SIG-M5 (cell line): ENCODE data around the gene POLG2.
A peak's percentile ranks its signal among the peaks of the same experiment; 100 is the strongest.
"Not testable (repeated sequence)": the region's sequence is repeated elsewhere in the genome, so short reads cannot be mapped to it uniquely, and the experiment has no call there.

Experiments
- DNase-seq: peaks from one replicate; lab custom pipeline; 2025; lab: John Stamatoyannopoulos, UW

POLG2 gene

GRCh38 chr17:64505340-64506200 is 8.7 kb upstream of the POLG2 start:
- DNase-seq = peak; percentile 36

- no peak for DNase-seq
These were observed 8.0 kb upstream of the POLG2 start for GRCh38 chr17:64504769-64505339.

DNA sequence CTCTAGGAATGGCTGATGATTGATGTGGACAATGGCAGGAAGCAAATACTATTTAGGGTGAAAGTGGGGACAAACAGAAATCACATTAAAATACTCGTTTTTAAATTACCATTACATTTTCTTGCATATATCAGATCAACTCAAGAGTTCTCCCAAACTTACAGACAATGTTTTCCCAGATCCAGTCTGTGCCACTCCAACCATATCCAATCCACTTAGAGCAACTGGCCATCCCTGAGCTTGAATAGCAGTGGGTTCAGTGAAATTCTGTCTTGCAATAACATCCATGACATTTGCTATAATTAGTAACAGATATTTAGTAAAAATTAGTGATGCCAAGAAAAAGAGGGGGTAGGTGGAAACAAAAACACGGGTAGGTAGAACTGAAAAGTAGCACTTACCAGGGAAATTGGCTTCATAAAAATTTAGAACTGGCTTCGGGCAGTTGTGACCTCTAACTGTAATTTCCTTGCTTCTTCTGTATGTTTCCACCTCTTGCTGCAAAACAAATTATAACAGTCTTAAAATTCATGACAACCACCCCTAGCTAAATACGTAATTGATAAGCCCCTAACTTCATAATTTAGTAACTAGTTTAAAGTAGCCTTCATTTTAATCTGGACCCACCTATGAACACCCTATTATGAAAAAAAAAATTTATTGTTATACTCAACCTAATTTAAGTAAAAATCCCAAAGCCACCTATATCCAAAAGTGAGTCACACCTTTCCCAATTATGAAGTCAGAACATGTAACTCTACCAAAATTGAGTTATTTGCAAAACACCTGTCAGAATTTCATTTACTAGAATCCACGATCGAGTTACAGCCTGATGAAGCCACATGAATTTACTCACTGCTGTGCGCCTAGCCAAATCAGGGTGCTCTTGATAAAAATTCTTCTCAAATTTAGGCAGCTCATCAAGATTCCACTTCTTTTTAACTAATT is 7.2 kb upstream of the POLG2 start:
- no peak for DNase-seq

DNA sequence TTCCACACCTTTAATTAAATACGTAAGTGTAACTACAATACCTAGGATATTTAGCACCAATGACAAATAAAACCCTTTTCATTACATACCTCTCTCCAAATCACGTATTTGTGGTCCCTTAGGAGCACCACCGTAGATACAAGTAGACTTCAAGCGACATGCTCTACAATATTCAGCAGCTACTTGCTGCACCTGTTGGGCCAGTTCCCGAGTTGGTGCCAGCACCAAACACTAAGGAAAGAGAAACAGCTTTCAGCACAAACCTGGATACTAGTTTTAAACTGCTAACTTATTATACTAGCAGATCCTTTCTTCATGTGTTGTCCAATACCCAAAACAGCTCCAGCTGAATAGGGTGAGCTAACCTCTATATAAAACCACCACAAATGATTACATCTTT is 6.5 kb upstream of the POLG2 start:
- no peak for DNase-seq

- DNase-seq = no peak
These were observed 6.0 kb upstream of the POLG2 start for GRCh38 chr17:64502809-64503208.

DNA sequence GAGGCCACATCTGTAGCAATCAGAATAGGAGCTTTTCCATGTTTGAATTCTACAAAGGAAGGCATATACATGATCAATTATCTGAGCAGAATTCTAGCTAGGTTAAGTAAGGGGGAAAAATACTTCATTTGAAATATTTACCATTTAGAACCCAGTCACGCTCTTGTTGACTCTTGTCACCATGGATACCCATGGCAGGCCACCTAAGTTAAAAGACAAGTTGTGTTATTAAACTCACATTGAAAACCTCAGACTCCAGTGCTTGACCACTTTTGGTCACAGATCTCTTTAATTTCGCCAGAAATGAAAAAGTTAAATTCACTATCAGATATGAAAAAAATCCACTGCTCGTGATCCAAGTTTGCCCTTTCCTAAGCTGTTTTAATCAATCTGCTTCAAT is 5.2 kb upstream of the POLG2 start:
- no peak for DNase-seq

GRCh38 chr17:64500862-64501765 is 4.3 kb upstream of the POLG2 start:
- DNase-seq = no peak

GRCh38 chr17:64500487-64500859 is 3.6 kb upstream of the POLG2 start:
- DNase-seq = no peak

DNA sequence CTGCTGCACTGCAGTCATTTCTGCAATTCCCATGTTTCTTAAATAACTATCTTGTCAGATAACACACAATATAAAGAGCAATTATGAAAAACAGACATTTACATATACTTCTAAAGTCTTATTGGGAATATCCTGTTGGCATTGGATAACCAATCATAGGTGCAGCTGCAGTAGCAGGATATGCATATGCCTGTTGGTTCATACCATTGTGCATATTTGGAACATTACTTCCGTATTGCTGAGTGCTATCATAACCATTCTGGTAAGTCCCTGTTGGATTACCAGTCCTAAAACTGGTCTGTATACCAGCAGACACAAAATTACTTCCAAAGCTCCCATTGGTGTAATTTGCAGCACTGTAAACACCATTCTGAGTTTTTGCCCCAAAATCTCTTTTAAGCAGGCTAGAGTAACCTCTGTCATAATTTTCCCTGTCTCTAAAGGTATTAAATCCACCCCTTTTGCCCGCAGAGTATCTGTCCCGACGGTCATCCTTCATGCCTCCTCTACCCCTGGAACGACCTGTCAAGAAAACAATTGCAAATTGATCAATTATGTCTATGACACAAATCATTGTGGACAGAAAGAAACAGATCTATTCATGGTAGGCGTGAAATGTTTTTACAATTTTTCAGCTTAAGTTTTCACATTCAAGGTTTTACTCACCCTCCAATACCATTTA is 3.1 kb upstream of the POLG2 start:
- DNase-seq = no peak

- no peak for DNase-seq
These were observed 1.7 kb upstream of the POLG2 start for GRCh38 chr17:64498308-64499203.

DNA sequence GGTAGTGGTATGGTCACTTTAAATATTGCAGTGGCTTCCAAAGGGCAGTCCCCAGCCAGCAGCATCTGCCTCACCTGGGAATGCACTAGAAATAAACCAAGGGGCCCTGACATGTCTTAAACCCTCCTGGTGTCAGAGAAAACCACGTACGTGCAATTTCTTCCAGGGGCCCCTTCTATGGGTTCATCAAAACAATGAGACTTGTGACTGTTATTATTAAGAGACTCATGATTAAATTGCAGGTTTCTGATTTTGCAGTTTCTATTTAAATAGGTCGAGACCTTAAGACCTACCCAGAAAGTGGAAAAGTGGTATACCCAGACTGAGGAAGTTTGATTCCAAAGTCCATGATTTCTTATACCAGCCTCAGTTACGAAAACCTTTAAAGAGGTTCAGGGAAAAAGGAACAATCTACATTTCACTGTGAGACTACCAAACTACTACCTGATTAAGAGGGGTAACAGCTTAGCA is 746 bp upstream of the POLG2 start:
- DNase-seq = no peak

DNA sequence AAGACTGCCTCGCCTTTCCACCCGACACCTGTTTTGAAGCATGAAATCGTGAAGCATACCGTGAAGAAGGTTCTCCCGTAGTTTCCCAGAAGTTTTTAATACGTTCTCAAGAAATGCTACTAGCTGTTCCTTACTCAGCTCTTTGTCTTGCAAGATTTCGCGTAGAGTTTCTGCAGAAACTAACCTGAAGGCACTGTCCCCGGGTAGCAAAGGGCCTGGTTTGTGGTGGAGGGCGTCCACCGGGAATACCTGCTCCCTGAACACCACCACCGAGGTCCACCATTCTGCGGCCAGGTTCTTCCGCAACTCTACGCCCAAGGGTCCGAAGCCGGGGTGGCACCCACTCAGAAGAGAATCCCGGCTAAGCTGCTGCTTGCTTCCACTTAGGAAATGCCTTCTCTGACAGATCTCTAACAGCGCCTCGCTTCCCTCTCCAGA is 487 bp downstream of the POLG2 start:
- DNase-seq = no peak

DNA sequence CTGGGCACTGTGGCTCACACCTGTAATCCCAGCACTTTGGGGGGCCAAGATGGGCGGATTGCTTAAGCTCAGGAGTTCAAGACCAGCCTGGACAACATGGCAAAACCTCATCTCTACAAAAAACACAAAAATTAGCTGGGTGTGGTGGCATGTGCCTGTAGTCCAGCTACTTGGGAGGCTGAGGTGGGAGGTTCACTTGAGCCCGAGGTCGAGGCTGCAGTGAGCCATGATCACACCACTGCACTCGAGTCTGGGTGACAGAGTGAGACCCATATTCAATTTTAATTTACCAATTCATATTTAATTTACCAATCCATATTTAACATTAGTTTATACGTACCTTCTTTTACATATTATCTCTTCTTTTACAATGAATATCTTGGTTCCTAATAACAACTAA is 1.6 kb downstream of the POLG2 start:
- DNase-seq = not testable (repeated sequence)

DNA sequence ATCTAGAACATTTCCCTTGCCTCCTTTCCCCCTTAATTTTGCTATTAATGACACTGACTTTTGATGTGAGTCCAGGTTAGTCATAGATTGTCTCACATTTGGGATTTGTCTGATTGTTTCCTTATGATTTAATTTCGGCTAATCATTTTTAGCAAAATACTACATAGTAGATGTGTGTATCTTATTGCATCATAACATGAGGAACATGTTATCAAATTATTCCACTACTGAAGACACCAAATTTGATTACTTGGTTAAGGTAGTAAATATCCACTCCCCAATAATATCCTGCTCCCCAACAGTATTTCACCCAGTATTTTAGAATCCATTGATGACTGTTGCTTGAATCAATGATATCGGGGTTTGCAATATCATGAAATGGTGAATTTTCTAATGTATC is 2.7 kb downstream of the POLG2 start:
- DNase-seq = no peak

GRCh38 chr17:64492481-64493109 is 4.3 kb downstream of the POLG2 start:
- DNase-seq = no peak

DNA sequence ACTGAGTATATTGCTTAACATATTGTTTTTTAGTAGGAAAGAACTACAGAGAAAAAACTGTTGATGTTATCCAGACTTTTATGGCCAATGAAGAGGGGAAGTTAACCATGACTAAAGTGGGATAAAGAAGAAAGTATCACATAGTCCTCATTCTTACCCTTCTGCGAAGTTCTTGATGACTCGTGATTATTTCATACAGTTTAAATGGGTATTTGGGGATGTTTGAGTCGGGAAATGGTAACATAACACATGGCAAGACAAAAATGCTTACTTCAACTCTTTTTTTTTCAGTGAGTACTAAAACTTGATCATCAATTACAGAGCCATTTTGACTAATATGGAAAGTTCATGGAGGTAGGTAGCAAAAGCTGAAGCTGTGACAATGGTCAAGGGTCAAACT is 4.9 kb downstream of the POLG2 start:
- no peak for DNase-seq

GRCh38 chr17:64491034-64491860 is 5.6 kb downstream of the POLG2 start:
- DNase-seq = no peak

GRCh38 chr17:64488301-64488700 is 8.6 kb downstream of the POLG2 start:
- DNase-seq = no peak
